NB4 (cell line): ENCODE results near the gene RNASE3.
A peak's percentile ranks its signal among the peaks of the same experiment; 100 is the strongest.

Source experiments
- DNase-seq: peaks from one replicate; pipeline ENCODE4 v3.0.0; 2010; ENCODE audit warnings: low read depth
- H3K4me3 ChIP-seq: one replicate; pipeline ENCODE4 v1.5.1; 2011; ENCODE audit warnings: mild to moderate bottlenecking, low read depth, low read length, moderate library complexity
- MYC ChIP-seq: IDR thresholded peaks from 2 replicates; pipeline ENCODE4 v1.6.1; 2011; ENCODE audit warnings: low read depth, low read length
- POLR2A ChIP-seq: IDR thresholded peaks from 2 replicates; pipeline ENCODE4 v1.6.1; 2011; ENCODE audit warnings: mild to moderate bottlenecking; ENCODE audit not compliant: insufficient read length; ENCODE audit errors: extremely low read depth
- TF ChIP-seq, protein P1 (sequence below): IDR thresholded peaks from 2 replicates; pipeline ENCODE4 v1.6.1; 2011; ENCODE audit warnings: low read depth, low read length
- TF ChIP-seq, protein P2 (sequence below): IDR thresholded peaks from one replicate; pipeline ENCODE4 v1.5.1; 2012; ENCODE audit warnings: low read depth, low read length

The RNASE3 gene

GRCh38 chr14:20891126-20891825 lies at the start of gene RNASE3:
TSS of gene RNASE3 (plus strand) at chr14:20891385. CDS start at chr14:20891687, 302 bp downstream.
- TF ChIP-seq, protein P1, sequence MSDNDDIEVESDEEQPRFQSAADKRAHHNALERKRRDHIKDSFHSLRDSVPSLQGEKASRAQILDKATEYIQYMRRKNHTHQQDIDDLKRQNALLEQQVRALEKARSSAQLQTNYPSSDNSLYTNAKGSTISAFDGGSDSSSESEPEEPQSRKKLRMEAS: 0 out of 2 replicates have a peak, but pooled peaks have one; percentile 49
- peak within 1 kb of the TSS; percentile 62 for H3K4me3 ChIP-seq
- DNase-seq: peak; percentile 86

DNA sequence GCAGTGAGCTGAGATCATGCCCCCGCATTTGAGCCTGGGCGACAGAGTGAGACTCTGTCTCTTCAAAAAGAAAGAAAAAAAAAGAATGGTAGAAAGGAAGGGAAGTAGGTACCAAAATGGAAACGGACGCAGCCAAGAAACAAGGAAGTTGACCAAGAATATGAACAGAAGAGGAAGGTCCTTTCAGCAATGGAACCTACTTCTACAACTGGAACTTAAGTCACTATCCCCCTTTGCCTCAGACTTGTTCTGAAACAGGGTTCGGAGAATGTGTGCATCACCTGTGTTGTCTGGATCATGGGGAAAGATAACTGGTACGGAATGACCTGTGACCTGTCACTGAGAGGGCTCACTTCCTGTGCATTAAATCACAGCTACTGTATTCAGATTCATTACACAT lies 44.6 kb upstream of the RNASE3 start:
- H3K4me3 ChIP-seq: no peak overlapping the region
- TF ChIP-seq POLR2A: no peak
- TF ChIP-seq, protein P2, sequence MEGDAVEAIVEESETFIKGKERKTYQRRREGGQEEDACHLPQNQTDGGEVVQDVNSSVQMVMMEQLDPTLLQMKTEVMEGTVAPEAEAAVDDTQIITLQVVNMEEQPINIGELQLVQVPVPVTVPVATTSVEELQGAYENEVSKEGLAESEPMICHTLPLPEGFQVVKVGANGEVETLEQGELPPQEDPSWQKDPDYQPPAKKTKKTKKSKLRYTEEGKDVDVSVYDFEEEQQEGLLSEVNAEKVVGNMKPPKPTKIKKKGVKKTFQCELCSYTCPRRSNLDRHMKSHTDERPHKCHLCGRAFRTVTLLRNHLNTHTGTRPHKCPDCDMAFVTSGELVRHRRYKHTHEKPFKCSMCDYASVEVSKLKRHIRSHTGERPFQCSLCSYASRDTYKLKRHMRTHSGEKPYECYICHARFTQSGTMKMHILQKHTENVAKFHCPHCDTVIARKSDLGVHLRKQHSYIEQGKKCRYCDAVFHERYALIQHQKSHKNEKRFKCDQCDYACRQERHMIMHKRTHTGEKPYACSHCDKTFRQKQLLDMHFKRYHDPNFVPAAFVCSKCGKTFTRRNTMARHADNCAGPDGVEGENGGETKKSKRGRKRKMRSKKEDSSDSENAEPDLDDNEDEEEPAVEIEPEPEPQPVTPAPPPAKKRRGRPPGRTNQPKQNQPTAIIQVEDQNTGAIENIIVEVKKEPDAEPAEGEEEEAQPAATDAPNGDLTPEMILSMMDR: no peak
- TF ChIP-seq, protein P1: no peak
- no peak for TF ChIP-seq MYC
- DNase-seq: no peak

- TF ChIP-seq, protein P2: no peak
- TF ChIP-seq, protein P1: no peak
- TF ChIP-seq POLR2A (no peak), MYC (no peak)
- no peak for DNase-seq
- no peak overlapping the region for H3K4me3 ChIP-seq
Observed at GRCh38 chr14:20848316-20848954, 42.8 kb upstream of the RNASE3 start.

DNA sequence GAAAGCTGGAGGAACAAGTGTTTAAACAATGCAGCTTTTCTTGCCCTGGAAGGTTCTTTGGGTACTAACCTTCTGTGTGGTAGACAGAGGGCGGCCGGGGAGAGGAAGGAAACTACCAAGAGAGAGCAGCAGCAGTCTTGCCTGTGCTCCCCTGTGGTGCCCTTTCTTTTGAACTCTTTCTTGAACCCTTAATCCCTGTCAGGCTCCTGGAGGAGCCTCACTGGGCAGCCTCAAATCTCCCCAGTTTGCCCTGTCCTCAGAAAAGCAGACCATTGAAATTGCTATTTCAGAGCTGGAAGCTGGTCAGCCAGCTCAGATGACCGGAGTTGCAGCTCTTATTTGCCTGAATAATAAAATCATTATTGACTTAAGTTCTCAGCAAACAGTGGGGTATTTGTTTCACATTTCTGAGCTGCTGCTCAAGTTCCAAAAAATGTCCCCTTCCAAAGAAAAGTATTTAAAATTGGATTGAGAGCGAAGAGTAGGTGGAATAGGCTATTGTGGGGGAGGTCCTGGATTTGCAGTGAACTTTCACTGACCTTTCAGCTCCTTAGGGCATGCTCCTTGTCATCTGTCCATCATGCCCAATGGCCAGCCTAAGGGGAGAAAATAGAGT lies 42.1 kb upstream of the RNASE3 start:
- no peak for DNase-seq
- no peak overlapping the region for H3K4me3 ChIP-seq
- TF ChIP-seq MYC (no peak), POLR2A (no peak)
- TF ChIP-seq, protein P1: no peak
- TF ChIP-seq, protein P2: no peak

DNA sequence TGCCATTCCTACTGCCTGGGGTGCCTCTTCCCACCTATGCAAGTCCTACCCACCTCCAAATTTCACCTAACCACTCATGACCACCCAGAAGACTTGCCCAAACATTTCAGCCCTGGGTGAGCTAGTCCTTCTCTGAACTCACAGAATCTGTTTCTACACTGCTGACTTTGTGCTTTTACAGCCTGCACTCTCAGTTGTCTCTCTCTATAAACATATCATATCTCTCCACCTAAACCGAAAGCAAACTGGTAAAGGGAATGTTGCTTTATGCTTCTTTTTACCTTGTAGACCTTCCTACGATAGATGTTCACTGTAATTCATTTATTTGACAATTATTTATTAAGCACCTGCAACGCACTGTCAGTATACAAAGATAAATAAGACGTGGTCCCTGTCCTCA lies 38.1 kb upstream of the RNASE3 start:
- no peak for DNase-seq
- TF ChIP-seq, protein P2: no peak
- TF ChIP-seq, protein P1: no peak
- TF ChIP-seq MYC (no peak), POLR2A (no peak)
- H3K4me3 ChIP-seq: no peak overlapping the region

DNA sequence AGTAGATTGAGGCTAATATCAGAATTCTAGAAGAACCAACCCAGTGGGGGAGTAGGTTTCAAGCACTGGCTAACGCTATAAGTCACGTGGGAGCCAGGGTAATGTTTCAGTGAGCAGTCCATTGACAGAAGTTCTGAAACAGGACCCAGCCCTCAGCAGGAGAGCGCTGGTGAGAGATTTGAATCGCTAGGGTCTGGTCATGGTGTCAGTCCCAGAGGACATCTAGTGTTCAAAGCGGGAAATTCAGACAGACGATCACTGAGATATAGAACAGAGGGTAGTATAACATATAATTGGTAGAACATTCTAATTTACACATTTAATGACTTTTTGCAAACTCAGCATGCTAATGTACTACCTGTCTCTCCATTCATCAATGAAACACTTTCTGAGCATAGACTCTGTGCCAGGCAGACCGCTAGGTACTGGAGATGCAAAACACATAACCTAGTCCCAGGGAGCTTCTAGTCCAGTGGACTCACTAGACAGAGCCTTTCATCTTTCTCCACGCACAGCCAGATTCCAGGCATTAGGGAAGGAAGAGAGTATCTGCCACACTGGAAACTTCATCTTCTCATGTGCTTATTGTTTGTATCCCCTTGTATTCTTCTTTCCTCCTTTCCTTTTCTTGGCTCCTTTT lies 35.4 kb upstream of the RNASE3 start:
- no peak overlapping the region for H3K4me3 ChIP-seq
- TF ChIP-seq, protein P2: peak; percentile 59
- TF ChIP-seq, protein P1: peak; percentile 89
- TF ChIP-seq MYC: no peak
- peak; percentile 80 for DNase-seq
